Measurements from ENCODE around the gene HACD2.

GRCh38 chr3:123526474-123526873, 58.4 kb downstream of the HACD2 start:
- TF ChIP-seq EZH2 (IDR thresholded peaks at IDR 0.05; ENCODE audit: insufficient read depth, poor library complexity, severe bottlenecking) (no peak), EZH2phosphoT487 (IDR thresholded peaks at IDR 0.05; ENCODE audit: insufficient read depth, low read depth) (no peak)

All from GM23248 (cell line).